Esophagus squamous epithelium (tissue), 5 donors: Measurements from ENCODE around the gene CCBE1. TPM values are rescaled to one million over a fixed set of nuclear protein-coding genes. Genes with fewer than 3 reads are reported as not detected.
A peak's percentile ranks its signal among the peaks of the same experiment; 100 is the strongest.

ENCODE experiments used
- DNase-seq: peaks from one replicate; lab custom pipeline; 2025; lab: John Stamatoyannopoulos, UW
- H3K27ac ChIP-seq, 4 donors: fragments of 200-600 bp; sonication (generic); one replicate each; pipeline ENCODE4 v1.5.1; 2016 to 2019; ENCODE audit warnings: mild to moderate bottlenecking in 1 of 4
- H3K27me3 ChIP-seq, 4 donors: fragments of 200-600 bp; sonication (generic); 1 replicate in 3 of 4; 2 replicates in 1 of 4; pipeline versions ENCODE4 v1.5.1 to v1.6.0; 2017 to 2021; ENCODE audit warnings: antibody characterized with exemption in 1 of 4
- H3K36me3 ChIP-seq, 3 donors: fragments of 200-600 bp; sonication (generic); one replicate each; pipeline ENCODE4 v1.5.1; 2016 to 2019
- H3K4me1 ChIP-seq, 3 donors: fragments of 200-600 bp; sonication (generic); one replicate each; pipeline ENCODE4 v1.5.1; 2017 to 2019
- H3K4me3 ChIP-seq, 4 donors: fragments of 200-600 bp; sonication (generic); 1 replicate in 3 of 4; 2 replicates in 1 of 4; pipeline ENCODE4 v1.5.1; 2016 to 2019; ENCODE audit warnings: mild to moderate bottlenecking in 2 of 4, moderate library complexity in 1 of 4
- H3K9me3 ChIP-seq, 3 donors: fragments of 200-600 bp; sonication (generic); one replicate each; pipeline ENCODE4 v1.5.1; 2016 to 2019
- CTCF ChIP-seq, 6 experiments: fragments of 450-650 bp in 4 of 6; fragments of 200-600 bp in 2 of 6; sonication (generic) in 2 of 6; IDR thresholded peaks; one replicate each; pipeline ENCODE4 v1.5.1; 2016 to 2019; ENCODE audit warnings: antibody characterized with exemption in 6 of 6, mild to moderate bottlenecking in 4 of 6, moderate library complexity in 4 of 6
- POLR2A ChIP-seq, 4 donors: fragments of 450-650 bp; IDR thresholded peaks; one replicate each; pipeline ENCODE4 v1.6.1; 2017; ENCODE audit warnings: antibody characterized with exemption in 4 of 4, mild to moderate bottlenecking in 4 of 4, moderate library complexity in 3 of 4
- WGBS, 2 donors: methylation state at CpG; one replicate each; pipeline ENCODE4 v1.1.5; 2018; 5-methylcytosine and 5-hydroxymethylcytosine counted together
- intact Hi-C: fragments of 100-400 bp; cut with DNase I; formaldehyde crosslinking; loops from one replicate; pipeline ENCODE4 v1.15.0; 2022
- total RNA-seq, 4 donors: library from RNA; depleted of rRNA; stranded (reverse); fragments of >200 nt; gene quantifications; one replicate each; pipeline ENCODE4 v1.1.0, GENCODE V29; 2016
- donor health status: DM: yes; HTN: yes; CAD: no.

Gene CCBE1
- total RNA-seq, 4 donors from 2014 or later, result 0.34 to 4.6 (median 1.3) TPM

GRCh38 chr18:59646228-59646962 is 50.8 kb downstream of the CCBE1 start:
- Histone ChIP-seq H3K9me3 (no peaks in the 10 kb centered on the region), H3K4me3 (no peak overlapping the region), H3K27ac (peak overlapping the region in 1 of 4 donors; percentile 0), H3K4me1 (peaks cover 0 to 4% (median 0%) of the 10 kb centered on the region in 3 donors), H3K36me3 (no peaks in the 10 kb centered on the region), H3K27me3 (no peaks in the 10 kb centered on the region)
- intact Hi-C loops, result no loop called here
- TF ChIP-seq CTCF (IDR thresholded peaks at IDR 0.05) (no peak), POLR2A (IDR thresholded peaks at IDR 0.05) (no peak)
- WGBS, 2 donors, result 70 to 84% methylated on average over 10 to 11 of the region's 11 CpGs
- DNase-seq, result no peak

GRCh38 chr18:59643740-59644139 is 53.5 kb downstream of the CCBE1 start:
- Histone ChIP-seq H3K27me3 (no peaks in the 10 kb centered on the region), H3K4me3 (no peak overlapping the region), H3K9me3 (no peaks in the 10 kb centered on the region), H3K4me1 (no peaks in the 10 kb centered on the region), H3K36me3 (no peaks in the 10 kb centered on the region), H3K27ac (no peak overlapping the region)
- DNase-seq, result no peak
- intact Hi-C loops, result no loop called here
- 85 to 98% methylated on average over 5 of the region's 6 CpGs for WGBS, 2 donors
- no peak for TF ChIP-seq CTCF (IDR thresholded peaks at IDR 0.05)
- TF ChIP-seq POLR2A (IDR thresholded peaks at IDR 0.05), result no peak

- Histone ChIP-seq H3K9me3 (no peaks in the 10 kb centered on the region), H3K4me3 (no peak overlapping the region), H3K27ac (no peak overlapping the region), H3K27me3 (no peaks in the 10 kb centered on the region), H3K36me3 (no peaks in the 10 kb centered on the region), H3K4me1 (no peaks in the 10 kb centered on the region)
- no peak for DNase-seq
- TF ChIP-seq POLR2A (IDR thresholded peaks at IDR 0.05) (no peak), CTCF (IDR thresholded peaks at IDR 0.05) (no peak)
- intact Hi-C loops, result no loop called here
- 86 to 90% methylated on average over 3 of the region's 3 CpGs for WGBS, 2 donors
These were observed 56.5 kb downstream of the CCBE1 start for GRCh38 chr18:59640721-59641120.

GRCh38 chr18:59639821-59640220 is 57.4 kb downstream of the CCBE1 start:
- TF ChIP-seq POLR2A (IDR thresholded peaks at IDR 0.05) (no peak), CTCF (IDR thresholded peaks at IDR 0.05) (no peak)
- WGBS, 2 donors, result 43 to 53% methylated on average over 5 of the region's 5 CpGs
- H3K27me3 ChIP-seq, result no peaks in the 10 kb centered on the region
- DNase-seq, result no peak
- H3K4me3 ChIP-seq, result no peak overlapping the region
- no peaks in the 10 kb centered on the region for H3K4me1 ChIP-seq
- H3K9me3 ChIP-seq, result no peaks in the 10 kb centered on the region
- H3K36me3 ChIP-seq, result no peaks in the 10 kb centered on the region
- no peak overlapping the region for H3K27ac ChIP-seq
- intact Hi-C loops, result no loop called here

- H3K27me3 ChIP-seq, result no peaks in the 10 kb centered on the region
- no peak overlapping the region for H3K27ac ChIP-seq
- H3K36me3 ChIP-seq, result no peaks in the 10 kb centered on the region
- no peak for DNase-seq
- no peaks in the 10 kb centered on the region for H3K4me1 ChIP-seq
- intact Hi-C loops, result no loop called here
- H3K4me3 ChIP-seq, result no peak overlapping the region
- WGBS, 2 donors, result 64 to 66% methylated on average over 2 of the region's 2 CpGs
- H3K9me3 ChIP-seq, result no peaks in the 10 kb centered on the region
- TF ChIP-seq CTCF (IDR thresholded peaks at IDR 0.05) (no peak), POLR2A (IDR thresholded peaks at IDR 0.05) (no peak)
These were observed 58.1 kb downstream of the CCBE1 start for GRCh38 chr18:59639136-59639535.
